Mucosa of descending colon (tissue), 3 donors: ENCODE measurements around the gene P2RY14. TPM values are rescaled to one million over a fixed set of nuclear protein-coding genes. Genes with fewer than 3 reads are reported as not detected.

Source experiments
- ATAC-seq: fragments of 200-7000 bp; cut with Tn5 transposase; one replicate; pipeline ENCODE4 v1.9.1; 2020; ENCODE audit warnings: mild to moderate bottlenecking, moderate library complexity
- DNase-seq, 3 donors: peaks; one replicate each; pipeline ENCODE4 v3.0.0-alpha.2; 2020
- H3K36me3 ChIP-seq: fragments of 200-600 bp; one replicate; pipeline ENCODE4 v1.8.0; 2021; ENCODE audit warnings: low read depth, mild to moderate bottlenecking
- H3K4me1 ChIP-seq: fragments of 200-600 bp; one replicate; pipeline ENCODE4 v1.8.0; 2021; ENCODE audit warnings: low read depth, mild to moderate bottlenecking
- H3K4me3 ChIP-seq: fragments of 200-600 bp; one replicate; pipeline ENCODE4 v1.8.0; 2021; ENCODE audit warnings: mild to moderate bottlenecking
- H3K9me3 ChIP-seq: fragments of 200-600 bp; one replicate; pipeline ENCODE4 v1.8.0; 2021; ENCODE audit warnings: mild to moderate bottlenecking
- intact Hi-C, 2 donors: fragments of 100-400 bp; cut with DNase I in 1 of 2; cut with micrococcal nuclease in 1 of 2; formaldehyde crosslinking; loops; one replicate each; pipeline versions ENCODE4 v1.11.0 to v1.11.1; 2022; cut with DNase I, micrococcal nuclease
- total RNA-seq, 3 donors: library from RNA; stranded (reverse); fragmentation: NEBNext Ultra II Directional in 2 of 3; extraction: Animal tissue kit (Norgen Biotek cat#: 25700) in 2 of 3; gene quantifications; one replicate each; pipeline versions ENCODE4 v1.2.1 to v1.2.4, GENCODE V29; 2021 to 2023
- TF ChIP-seq, protein P1 (sequence below): fragments of 200-600 bp; IDR thresholded peaks from one replicate; pipeline ENCODE4 v1.8.0; 2022; ENCODE audit warnings: antibody characterized with exemption, mild to moderate bottlenecking
- donor health status: DM: no; HTN: no; CAD: no; lungs with moderate emphysema.
- donor health status: DM: no; HTN: no; CAD: no.
- donor health status: DM: no; HTN: yes; CAD: no.

The P2RY14 gene
- total RNA-seq, 3 donors from 2014 or later: 3.9 to 18.2 (median 4.4) TPM

DNA sequence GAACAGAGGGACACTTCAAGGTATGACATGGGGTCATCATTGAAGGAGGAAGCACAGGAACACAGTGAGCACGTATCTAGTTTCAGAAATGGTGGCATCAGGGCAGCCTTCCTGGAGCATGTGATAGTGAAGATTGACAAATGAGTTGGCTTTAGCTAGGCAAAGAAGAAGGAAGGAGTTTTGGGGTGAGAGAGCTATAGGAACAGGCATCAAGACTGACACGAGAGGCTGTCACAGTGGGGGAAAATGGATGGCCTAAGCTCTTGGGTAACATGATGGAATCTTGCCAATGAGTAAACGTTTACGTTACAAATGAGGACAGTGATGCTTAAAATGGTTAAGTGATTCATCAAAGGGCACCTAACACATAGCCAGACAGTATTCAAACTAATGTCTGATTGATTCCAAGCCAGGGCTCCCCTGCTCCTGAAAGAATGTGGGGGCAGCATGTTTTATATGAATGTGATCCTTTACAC is 52.2 kb downstream of the P2RY14 start:
- ATAC-seq (no peak), DNase-seq (no peak)
- TF ChIP-seq, protein P1, sequence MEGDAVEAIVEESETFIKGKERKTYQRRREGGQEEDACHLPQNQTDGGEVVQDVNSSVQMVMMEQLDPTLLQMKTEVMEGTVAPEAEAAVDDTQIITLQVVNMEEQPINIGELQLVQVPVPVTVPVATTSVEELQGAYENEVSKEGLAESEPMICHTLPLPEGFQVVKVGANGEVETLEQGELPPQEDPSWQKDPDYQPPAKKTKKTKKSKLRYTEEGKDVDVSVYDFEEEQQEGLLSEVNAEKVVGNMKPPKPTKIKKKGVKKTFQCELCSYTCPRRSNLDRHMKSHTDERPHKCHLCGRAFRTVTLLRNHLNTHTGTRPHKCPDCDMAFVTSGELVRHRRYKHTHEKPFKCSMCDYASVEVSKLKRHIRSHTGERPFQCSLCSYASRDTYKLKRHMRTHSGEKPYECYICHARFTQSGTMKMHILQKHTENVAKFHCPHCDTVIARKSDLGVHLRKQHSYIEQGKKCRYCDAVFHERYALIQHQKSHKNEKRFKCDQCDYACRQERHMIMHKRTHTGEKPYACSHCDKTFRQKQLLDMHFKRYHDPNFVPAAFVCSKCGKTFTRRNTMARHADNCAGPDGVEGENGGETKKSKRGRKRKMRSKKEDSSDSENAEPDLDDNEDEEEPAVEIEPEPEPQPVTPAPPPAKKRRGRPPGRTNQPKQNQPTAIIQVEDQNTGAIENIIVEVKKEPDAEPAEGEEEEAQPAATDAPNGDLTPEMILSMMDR: no peak
- Histone ChIP-seq H3K4me1 (peaks cover 10% of the 10 kb centered on the region), H3K9me3 (no peaks in the 10 kb centered on the region), H3K36me3 (no peaks in the 10 kb centered on the region), H3K4me3 (no peak overlapping the region)
- intact Hi-C loops: loop anchor here in 1 of 2 donors (5.0 kb wide), 1 partner anchor 51 kb away; the partner anchor contains the start of gene P2RY14

DNA sequence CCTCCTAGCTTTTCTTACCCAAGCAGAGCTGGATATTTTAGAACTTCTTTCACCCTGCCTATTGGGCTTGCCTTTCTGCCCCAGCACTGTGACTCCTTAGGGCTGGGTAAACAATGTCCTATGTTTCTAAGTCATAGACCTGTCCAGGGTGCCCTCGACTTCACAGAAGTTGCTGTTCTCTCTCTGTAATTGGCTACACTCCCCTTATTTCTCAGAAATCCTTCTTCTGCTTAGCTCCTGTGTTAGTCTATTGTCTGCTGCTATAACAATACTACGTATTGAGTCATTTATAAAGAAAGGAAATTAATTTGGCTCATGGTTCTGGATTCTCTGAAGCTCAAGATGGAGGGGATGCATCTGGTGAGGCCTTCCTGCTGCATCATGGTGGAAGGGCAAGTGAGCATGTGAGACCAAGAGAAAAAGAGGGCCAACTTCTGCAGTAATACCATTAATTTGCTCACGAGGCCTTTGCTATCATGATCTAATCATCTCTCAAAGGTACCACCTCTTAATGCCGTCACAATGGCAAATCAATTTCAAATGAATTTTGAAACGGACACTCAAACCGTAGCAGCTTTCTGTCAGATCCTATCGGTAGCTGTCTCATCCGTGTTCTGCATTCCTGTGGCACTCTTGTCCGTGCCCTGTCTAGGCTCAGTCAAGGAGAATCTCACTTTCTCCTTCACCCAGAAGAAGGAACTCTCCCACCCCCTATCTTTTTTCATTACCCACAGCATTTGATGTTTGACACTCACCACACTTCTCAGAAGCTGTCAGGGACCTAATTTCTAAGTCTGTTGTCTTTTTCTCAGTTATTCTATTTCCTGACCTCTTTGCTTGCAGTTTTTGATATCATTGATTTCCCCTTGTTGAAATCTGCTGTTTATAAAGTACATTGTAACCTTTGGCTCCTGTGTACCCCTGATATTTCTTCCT is 53.0 kb downstream of the P2RY14 start:
- ATAC-seq (no peak), DNase-seq (no peak)
- H3K4me1 ChIP-seq: peaks cover 10% of the 10 kb centered on the region
- no peaks in the 10 kb centered on the region for H3K36me3 ChIP-seq
- intact Hi-C loops: loop anchor here in 1 of 2 donors (5.0 kb wide), 1 partner anchor 52 kb away; the partner anchor contains the start of gene P2RY14
- TF ChIP-seq, protein P1: no peak
- H3K4me3 ChIP-seq: no peak overlapping the region
- H3K9me3 ChIP-seq: no peaks in the 10 kb centered on the region

DNA sequence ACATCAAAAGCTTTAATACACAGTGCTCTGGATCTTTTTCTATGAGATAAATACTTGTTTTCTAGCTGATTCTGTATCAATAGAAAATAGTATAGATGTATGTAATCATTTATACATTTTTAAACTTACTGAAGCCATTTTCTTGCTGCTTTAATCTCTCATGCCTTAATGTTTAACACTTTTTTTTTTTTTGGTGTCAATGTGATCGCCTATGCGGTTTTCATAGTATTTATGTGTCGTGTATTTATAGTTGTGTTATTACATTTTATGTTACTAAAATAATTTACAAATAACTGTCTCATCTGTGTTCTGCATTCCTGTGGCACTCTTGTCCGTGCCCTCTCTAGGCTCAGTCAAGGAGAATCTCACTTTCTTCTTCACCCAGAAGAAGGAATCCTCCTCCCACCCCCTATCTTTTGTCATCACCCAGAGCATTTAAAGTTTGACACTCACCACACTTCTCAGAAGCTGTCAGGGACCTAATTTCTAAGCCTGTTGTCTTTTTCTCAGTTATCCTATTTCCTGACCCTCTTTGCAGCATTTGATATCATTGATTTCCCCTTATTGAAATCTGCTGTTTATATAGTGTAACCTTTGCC is 54.0 kb downstream of the P2RY14 start:
- Histone ChIP-seq H3K4me1 (peaks cover 10% of the 10 kb centered on the region), H3K36me3 (no peaks in the 10 kb centered on the region), H3K9me3 (no peaks in the 10 kb centered on the region), H3K4me3 (no peak overlapping the region)
- intact Hi-C loops: no loop called here
- TF ChIP-seq, protein P1: no peak
- no peak for DNase-seq
- no peak for ATAC-seq

DNA sequence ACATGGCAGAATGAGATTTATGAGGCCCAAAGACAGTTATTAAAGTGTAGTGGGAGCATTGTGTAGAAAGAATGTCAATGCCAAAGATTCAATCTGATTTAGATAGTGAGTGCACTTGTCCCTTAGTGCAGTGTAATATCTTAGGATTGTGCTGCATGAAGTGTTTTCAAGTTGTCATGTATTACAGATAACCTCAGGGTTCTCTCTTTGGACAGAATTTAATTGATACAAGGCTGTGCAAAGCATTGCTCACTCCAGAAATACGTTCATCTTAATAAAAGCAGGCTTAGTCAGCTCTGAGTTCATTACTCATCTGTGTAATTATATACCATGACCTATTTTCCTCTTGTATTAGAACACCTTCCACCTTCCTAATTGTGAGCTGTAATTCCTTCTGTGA is 59.3 kb downstream of the P2RY14 start:
- ATAC-seq: no peak
- intact Hi-C loops: no loop called here

DNA sequence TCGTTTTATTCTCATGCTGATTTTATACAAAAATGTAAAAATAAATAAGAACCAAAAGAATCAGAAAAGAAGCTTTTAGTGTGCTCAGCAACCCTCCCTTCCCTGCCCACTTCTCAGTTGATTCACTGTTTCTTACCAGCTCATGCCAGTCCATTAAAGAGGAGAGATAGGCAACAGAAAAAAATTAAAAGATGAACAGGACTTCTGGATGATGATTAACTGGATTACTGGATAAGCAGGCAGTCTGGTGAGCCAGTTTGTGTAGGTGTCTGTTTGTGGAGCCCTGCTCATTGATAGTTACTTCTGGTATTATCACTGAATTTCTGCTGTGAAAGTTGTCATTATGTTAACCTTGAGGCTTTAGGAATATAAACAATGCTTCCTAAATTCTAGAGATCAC is 60.2 kb downstream of the P2RY14 start:
- TF ChIP-seq, protein P1: no peak
- H3K4me1 ChIP-seq: no peaks in the 10 kb centered on the region
- no peaks in the 10 kb centered on the region for H3K36me3 ChIP-seq
- DNase-seq (no peak), ATAC-seq (no peak)
- H3K4me3 ChIP-seq: no peak overlapping the region
- intact Hi-C loops: no loop called here
- H3K9me3 ChIP-seq: no peaks in the 10 kb centered on the region

More for the DNA sequence above, 59.3 kb downstream of the P2RY14 start:
- Histone ChIP-seq H3K9me3 (no peaks in the 10 kb centered on the region), H3K4me1 (no peaks in the 10 kb centered on the region), H3K36me3 (no peaks in the 10 kb centered on the region), H3K4me3 (no peak overlapping the region)
- TF ChIP-seq, protein P1: no peak
- DNase-seq: no peak
